22Rv1 (cell line): Measurements from ENCODE around the gene TENT4A.

Experiments used
- CTCF ChIP-seq: fragments of 450-650 bp; IDR thresholded peaks from 2 replicates; pipeline ENCODE4 v1.5.1; 2017; ENCODE audit warnings: mild to moderate bottlenecking
- ZFX ChIP-seq: fragments of 450-650 bp; IDR thresholded peaks from 2 replicates; pipeline ENCODE4 v1.6.1; 2017; ENCODE audit warnings: antibody characterized with exemption, borderline replicate concordance

GRCh38 chr5:6753851-6754250 is 40.6 kb downstream of the TENT4A start:
- TF ChIP-seq CTCF, result no peak
- TF ChIP-seq ZFX, result no peak
